Superior temporal gyrus (tissue), 1 donor: ENCODE results near the gene KIFBP.
"Not testable (repeated sequence)": the region's sequence is repeated elsewhere in the genome, so short reads cannot be mapped to it uniquely, and the experiment has no call there.

Experiments used
- DNase-seq: peaks from one replicate; pipeline ENCODE4 v3.0.0-alpha.2; 2016; ENCODE audit errors: extremely low spot score

Gene KIFBP, protein sequence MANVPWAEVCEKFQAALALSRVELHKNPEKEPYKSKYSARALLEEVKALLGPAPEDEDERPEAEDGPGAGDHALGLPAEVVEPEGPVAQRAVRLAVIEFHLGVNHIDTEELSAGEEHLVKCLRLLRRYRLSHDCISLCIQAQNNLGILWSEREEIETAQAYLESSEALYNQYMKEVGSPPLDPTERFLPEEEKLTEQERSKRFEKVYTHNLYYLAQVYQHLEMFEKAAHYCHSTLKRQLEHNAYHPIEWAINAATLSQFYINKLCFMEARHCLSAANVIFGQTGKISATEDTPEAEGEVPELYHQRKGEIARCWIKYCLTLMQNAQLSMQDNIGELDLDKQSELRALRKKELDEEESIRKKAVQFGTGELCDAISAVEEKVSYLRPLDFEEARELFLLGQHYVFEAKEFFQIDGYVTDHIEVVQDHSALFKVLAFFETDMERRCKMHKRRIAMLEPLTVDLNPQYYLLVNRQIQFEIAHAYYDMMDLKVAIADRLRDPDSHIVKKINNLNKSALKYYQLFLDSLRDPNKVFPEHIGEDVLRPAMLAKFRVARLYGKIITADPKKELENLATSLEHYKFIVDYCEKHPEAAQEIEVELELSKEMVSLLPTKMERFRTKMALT

DNA sequence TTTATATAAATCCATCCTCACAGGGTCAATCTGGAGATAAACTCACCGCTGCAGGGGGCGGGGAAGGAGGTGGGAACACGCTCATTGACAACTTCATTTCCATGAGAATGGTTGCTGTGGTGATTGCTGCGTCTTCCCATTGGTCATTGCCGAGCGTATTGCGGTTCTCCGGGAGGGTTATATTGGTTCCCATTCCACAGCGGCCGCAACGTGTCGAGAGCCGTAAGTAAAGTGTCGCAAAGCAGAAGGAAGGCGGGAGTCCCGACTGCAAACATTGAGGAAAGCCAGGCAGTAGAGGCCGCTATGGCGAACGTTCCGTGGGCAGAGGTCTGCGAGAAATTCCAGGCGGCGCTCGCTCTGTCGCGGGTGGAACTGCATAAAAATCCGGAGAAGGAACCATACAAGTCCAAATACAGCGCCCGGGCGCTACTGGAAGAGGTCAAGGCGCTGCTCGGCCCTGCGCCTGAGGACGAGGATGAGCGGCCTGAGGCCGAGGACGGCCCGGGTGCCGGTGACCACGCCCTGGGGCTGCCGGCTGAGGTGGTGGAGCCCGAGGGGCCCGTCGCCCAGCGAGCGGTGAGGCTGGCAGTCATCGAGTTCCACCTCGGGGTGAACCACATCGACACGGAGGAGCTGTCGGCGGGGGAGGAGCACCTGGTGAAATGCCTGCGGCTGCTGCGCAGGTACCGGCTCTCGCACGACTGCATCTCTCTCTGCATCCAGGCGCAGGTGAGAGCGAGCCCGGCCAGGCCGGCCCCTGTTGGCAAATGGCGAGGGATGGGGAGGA, at the start of gene KIFBP:
Gene KIFBP, plus strand, starts transcription at position 274 of the 787 bp plus-strand sequence. Its CDS starts 30 bp downstream, at position 304.
- peak; percentile 98 for DNase-seq

DNA sequence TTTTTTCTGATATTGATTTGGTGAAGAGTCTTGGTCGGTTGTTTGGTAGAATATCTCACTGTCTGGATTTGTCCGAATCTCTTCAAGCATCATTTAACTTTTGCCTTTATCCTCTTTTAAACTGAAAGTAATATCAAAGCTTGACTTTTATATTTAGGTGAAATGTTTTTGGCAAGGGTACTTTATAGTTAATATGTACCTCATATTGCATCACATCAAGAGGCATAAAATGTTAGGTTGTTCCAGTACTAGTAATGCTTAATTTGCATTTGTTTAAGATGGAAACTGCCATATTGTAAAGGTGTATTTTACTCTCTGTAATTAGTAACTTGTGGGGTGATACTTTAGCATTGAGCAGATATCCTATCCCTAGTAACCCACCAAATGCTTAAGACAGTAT, 49.7 kb upstream of the KIFBP start:
- DNase-seq = no peak

DNA sequence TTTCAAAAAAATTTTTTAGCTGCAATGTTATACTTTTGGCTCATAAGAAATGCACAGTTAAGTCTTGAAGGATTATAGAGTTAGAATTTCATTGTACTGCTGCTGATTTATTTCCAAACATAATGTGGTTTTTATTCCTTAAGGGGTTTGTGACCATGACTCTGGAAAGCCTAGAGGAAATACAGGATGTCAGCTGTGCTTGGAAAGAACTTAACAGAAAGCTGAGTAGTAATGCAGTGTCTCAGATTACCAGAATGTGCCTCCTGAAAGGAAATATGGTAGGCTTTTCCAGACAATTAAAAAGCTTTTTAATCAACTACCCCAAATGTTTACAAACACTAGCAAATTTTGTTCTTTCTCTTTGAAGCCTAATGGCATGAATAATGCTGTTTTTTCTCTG, 47.7 kb upstream of the KIFBP start:
- DNase-seq = not testable (repeated sequence)

DNA sequence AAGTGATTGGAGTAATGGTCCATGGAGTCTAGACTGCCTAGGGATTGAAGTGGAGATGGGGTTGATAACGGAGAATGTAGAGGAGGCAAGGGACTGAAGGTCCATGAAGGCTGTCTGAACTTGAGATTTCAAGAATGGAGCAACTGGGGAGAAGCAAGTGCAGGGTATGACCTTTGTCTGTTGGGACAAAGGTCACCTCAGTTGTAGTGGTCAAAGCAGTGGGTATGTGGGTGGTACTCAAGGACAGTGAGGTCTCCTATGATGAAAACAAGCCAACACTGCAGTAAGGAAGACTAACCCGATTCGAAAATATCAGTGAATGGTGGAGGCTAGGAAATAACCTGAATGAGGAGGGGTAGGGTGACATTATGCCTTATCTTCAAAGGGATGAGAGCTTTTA, 38.0 kb upstream of the KIFBP start:
- DNase-seq = no peak

DNA sequence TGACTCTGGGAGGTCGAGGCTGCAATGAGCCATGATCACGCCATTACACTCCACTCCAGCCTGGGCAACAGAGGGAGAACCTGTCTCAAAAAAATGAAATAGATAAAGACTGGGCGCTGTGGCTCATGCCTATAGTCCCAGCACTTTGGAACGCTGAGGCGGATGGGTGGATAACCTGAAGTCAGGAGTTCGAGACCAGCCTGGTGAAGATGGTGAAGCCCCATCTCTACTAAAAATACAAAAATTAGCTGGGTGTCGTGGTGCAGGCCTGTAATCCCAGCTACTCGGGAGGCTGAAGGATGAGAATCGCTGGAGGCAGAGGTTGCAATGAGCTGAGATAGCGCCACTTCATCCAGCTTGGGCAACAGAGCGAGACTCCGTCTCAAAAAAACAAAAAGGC, 33.7 kb upstream of the KIFBP start:
- DNase-seq = no peak

DNA sequence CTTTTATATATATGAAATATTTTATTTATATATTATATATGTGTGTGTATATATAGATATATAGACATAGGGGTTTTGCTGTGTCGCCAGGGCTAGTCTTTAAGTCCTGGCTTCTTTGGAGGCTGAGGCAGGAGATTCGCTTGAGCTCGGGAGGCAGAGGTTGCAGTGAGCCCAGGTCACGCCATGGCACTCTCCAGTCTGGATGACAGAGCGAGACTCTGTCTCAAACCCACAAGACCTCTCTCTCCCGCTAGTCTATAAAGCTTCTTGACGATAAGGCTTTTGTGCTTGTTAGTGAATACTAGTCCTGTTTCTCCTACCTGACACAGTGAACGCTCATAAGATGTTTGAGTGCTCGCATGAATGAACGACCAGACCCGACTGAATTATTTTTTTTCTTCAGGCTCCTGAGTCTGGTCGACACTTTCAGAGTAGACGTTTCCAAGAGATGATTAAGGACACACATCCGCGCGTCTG, 33.2 kb upstream of the KIFBP start:
- DNase-seq = no peak

DNA sequence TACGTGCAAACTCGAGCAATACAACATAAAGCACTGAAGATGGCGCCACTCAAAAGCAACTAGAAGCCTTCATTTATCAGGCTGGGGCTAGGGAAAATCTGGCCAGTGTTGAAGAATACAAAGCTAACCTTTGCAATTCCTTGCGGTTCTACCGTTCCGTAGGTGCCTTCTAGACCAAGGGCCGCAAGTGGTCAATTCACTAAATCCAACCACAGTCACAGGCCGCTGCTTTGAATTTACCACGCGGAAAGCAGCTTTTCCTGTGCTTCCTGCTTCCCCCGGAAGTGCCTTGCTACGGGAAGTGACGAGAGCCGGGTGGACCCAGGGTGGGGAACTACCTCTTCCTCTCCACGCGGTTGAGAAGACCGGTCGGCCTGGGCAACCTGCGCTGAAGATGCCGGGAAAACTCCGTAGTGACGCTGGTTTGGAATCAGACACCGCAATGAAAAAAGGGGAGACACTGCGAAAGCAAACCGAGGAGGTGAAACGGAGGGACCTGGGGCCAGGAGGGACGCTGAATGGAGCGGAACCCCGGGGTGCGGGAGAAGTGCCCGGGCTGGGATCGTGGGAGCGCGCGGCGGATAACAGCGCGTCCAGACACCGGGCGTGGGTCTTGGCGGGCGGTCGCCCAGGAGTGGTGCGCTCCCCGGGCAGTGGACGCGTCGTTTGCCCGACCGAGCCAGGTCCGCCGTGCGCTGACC, 32.6 kb upstream of the KIFBP start, which contains the start of gene DDX21:
Gene DDX21, plus strand, starts transcription at position 339 of the 701 bp plus-strand sequence. Its CDS starts 56 bp downstream, at position 395.
- peak; percentile 98 for DNase-seq

DNA sequence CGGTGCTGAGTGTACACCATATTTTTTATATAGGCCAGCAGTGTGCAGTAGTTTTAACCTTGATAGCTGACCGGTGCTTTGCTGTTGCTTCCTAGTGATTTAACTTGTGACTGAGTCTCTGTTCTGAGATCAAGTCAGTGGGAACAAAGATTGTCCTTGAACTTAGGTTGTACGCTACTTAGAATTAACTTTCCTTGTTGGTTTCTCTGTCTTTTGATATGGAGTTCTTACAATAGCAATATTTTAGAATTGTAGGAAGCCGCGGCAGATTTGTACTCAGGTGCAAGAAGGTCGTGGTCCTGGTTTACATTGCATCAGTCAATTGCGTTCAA, 31.4 kb upstream of the KIFBP start:
- DNase-seq = no peak

DNA sequence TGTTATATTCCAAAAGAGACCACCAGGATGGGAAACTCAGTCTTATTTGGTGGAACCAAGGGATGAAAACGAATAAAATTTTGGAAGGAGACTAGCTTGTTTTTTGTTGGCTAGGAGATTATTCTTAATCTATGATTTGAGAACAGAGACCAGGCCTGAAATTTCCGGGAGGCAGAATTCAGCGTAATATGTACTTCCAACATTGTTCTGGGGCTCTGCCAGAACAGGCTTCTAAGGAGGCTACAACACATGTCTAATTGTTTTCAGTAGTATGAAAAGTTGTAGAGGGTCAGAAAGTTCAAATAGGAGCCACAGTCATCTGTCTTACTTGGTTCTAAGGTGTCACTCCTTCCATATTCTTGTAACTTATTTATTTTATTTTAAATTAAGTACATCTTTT, 30.9 kb upstream of the KIFBP start:
- no peak for DNase-seq

DNA sequence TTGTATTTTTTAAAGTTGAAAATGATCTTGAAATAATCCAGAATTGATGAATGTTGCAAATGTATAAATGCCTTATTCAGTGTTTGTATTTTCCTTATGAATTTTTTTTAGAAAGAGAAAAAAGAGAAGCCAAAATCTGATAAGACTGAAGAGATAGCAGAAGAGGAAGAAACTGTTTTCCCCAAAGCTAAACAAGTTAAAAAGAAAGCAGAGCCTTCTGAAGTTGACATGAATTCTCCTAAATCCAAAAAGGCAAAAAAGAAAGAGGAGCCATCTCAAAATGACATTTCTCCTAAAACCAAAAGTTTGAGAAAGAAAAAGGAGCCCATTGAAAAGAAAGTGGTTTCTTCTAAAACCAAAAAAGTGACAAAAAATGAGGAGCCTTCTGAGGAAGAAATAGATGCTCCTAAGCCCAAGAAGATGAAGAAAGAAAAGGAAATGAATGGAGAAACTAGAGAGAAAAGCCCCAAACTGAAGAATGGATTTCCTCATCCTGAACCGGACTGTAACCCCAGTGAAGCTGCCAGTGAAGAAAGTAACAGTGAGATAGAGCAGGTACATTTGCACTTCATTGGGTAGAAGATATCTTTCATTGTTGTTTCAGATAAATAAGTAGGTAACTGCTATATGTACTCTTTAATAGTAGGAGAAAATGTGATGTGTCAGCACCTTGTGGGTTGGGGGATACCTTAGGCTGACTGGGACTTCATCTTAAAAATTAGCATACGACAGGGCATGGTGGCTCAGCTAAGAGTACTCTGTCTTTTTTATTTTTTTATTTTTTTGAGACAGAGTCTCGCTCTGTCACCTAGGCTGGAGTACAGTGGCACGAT, 28.7 kb upstream of the KIFBP start:
- DNase-seq = no peak

DNA sequence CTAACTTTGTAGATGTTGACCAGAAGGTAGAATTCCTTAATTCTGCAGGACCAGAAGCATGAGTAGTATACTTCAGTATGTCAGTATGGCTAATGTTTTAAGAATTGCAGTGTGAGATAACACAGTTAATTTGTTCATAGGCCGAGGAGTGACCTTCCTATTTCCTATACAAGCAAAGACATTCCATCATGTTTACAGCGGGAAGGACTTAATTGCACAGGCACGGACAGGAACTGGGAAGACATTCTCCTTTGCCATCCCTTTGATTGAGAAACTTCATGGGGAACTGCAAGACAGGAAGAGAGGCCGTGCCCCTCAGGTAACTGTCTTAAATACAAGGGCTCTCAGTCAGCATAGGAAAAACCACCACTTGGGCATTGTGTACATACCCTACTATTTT, 25.5 kb upstream of the KIFBP start:
- DNase-seq = no peak

DNA sequence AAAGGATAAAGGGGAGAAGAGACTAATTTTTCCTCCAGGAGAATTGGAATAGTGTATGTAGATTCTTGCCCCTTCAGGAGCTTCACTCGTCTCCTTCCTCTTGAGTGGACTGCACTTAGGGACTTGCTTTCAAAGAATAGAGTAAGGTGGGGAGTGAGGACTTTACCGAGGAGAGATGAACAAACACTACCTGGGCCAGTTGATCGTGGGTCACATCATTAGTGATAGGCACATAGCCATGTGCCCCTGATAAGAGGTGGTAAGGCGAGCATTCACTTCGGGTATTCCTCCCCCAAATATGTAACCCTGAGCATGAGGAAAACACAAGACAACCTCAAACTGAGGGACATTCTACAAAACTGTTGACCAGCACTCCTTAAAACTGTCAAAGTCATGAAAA, 14.6 kb upstream of the KIFBP start:
- no peak for DNase-seq

DNA sequence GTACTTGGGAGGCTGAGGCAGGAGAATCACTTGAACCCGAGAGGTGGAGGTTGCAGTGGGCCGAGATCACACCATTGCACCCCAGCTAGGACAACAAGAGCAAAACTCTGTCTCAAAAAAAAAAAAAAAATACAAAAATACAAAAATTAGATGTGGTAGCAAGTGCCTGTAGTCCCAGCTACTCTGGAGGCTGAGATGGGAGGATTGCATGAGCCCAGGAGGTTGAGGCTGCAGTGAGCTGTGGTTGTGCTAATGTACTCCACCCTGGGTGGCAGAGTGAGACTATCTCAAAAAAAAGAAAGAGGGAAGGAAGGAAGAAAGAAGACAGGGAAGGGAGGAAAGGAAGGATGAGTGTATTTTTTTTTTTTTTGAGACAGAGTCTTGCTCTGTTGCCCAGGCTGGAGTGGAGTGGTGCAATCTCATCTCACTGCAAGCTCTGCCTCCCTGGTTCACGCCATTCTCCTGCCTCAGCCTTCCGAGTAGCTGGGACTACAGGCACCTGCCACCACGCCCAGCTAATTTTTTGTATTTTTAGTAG, 12.6 kb upstream of the KIFBP start:
- not testable (repeated sequence) for DNase-seq

DNA sequence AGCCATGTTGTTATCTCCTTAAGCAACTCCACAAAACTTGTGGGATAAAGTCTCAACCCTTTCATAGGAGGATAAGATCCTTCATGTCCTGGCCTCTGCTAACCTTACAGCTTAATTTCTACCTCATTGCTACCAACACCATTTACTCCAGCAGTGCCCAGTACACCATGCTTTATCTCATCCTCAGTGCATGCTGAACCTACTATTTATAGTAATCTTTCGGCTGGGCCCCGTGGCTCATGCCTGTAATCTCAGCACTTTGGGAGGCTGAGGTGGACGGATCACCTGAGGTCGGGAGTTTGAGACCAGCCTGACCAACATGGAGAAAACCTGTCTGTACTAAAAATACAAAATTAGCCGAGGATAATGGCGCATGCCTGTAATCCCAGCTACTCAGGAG, 8.9 kb upstream of the KIFBP start:
- DNase-seq = not testable (repeated sequence)

DNA sequence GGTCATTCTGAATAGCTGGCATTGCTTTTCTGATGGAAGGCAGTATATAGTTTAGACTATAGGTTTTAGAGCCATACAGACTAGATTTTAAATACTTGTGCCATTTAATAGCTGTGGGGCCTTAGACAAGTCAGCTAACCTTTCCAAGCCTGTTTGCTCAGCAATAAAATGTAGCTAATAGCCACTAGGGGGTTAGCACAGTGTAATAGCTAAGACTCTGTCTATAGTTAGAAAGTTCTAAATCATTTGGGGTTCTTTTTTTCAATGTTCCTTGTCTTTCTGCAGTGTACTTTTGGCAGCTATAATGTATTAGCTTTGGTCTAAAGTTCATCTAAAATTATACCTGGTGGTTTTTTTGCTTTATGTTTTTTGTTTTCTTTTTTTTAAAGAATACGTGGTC, 7.5 kb upstream of the KIFBP start:
- DNase-seq = no peak

DNA sequence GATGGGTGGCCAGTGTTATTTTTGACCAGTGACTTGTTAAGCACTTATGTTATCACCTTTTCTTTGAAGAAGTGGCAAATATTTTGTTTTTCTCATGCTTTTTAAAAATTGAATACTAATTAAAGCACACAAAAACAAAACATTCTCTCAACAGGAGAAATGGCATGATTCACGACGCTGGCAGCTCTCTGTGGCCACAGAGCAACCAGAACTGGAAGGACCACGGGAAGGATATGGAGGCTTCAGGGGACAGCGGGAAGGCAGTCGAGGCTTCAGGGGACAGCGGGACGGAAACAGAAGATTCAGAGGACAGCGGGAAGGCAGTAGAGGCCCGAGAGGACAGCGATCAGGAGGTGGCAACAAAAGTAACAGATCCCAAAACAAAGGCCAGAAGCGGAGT, 6.2 kb upstream of the KIFBP start:
- no peak for DNase-seq

DNA sequence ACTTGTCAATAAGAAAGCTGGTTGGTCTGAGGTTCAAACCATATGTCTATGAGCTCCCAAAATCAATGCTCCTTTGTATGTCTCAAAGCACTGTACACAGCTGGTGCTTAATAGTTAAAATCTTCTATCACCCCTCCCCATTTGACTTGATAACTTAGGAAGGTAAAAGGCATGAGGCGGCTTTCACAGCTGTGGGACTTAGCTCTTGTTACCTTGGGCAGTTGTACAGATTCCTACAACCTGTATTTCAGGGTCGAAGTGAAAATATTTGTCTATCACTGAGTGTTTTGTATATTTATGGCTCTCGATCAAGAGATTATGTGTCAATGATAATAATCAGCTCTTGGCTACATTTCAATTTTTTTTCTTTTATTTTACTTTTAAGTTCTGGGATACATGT, 992 bp upstream of the KIFBP start:
- no peak for DNase-seq

DNA sequence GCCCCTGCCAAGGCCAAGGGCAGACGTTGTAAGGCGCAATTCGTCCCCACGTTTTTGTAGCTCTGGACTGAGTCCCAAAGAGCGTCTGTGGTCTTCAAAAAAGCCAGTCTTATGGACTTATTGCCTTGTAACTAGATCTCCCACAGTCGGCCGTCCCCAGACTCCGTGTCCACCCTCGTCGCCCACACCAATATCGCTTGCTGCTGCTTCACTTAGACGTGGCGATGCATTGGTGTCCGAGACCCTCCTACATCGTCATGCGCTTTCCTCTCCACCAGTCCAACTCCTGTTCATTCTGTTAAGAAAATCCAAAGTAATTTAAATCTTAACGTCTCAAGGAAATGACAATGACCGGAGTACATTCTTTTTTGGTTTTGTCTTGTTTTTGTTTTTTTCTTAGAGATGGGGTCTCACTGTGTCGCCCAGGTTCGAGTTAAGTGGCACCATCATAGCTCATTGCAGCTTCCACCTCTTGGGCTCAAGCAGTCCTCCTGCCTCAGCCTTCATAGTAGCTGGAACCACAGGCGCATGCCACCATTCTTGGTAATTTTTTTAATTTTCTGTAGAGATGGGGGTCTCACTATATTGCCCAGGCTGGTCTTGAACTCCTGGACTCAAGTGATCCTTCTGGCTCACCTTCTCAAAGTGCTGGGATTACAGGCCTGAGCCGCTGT, 851 bp downstream of the KIFBP start:
- DNase-seq = no peak

DNA sequence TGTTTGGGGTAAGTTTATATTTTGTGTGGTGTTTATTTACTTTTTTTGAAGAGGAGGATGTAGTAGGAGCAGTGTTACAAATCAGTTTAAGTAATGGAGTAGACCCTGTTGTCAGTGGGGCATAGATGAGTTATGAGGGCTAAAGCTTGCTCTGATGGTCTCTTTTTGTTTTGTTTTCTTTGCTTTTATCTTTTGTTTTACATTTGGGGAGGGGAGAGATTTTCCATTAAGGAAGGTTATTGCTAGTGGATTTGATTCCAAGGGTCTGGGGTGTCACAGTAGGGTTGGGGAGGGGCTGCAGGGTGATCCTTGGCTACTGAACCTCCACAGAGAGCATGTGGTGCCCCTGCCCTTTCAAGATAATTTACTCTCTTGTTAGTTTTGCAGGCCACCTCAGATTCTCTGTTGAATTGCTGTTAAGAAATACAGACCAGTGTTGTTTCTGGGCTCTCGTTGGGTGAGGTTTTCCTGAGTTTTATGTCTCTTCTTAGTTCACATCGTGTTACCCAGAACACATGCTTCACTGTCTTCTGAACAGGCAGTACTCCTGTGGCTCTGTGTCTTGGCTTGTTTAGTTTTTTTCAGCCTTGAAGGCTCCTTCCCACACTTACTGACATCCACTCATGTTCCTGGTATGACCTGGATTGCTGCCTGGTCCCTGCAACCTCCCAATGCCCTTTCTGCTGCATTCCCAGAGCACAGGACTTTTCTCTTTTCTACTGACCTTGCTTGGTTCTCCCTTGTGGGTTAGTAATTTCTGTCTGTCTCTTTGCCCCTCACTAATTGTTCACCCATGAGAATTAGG, 4.2 kb downstream of the KIFBP start:
- DNase-seq = no peak
